ENCODE data around the gene ODAD3.

Gene ODAD3

DNA sequence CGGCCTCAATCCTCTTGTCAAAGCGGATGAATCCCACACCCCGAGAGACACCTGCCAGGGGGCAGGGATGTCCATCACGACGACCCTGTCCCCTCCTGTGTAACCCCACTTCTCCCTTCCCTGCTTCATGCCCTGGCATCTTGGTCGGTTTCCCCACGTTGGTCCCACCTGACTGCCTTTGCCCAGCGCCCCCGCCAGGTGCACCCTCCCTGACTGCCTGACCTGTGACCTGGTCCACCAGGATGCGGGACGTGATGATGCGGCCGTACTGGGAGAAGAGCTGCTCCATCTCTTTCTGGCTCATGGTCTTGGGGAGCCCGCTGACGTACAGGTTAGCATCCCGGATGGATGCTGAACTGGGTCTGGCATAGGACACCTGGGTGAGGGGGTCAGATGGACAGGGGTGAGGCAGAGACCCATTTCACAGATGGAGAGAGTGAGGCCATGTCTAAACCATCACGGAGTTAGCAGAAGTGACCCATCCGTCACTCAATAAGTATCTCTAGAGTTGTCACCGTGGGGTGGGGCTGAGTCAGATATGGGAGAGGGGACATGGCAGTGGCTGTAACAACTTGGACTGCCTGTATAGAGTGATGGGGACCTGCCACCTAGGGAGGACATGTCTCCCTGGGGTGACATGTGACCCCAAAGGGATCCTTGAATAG is 23.4 kb upstream of the ODAD3 start:
- Histone ChIP-seq H3K36me3 (ENCODE audit: low read length) (no peaks in the 10 kb centered on the region), H3K79me2 (ENCODE audit: insufficient read depth, low read length) (no peaks in the 10 kb centered on the region), H4K20me1 (ENCODE audit: low read depth, low read length) (no peaks in the 10 kb centered on the region), H3K4me3 (ENCODE audit: insufficient read depth, low read length, poor library complexity, severe bottlenecking) (no peak overlapping the region), H3K9me3 (ENCODE audit: insufficient read depth, low read length) (no peaks in the 10 kb centered on the region), H3K27ac (ENCODE audit: low read depth, low read length) (no peak overlapping the region), H3K27me3 (ENCODE audit: low read length) (no peaks in the 10 kb centered on the region), H3K9me2 (replicated peaks; ENCODE audit: insufficient read depth, low read length) (no peaks in the 10 kb centered on the region), H3F3A (ENCODE audit: insufficient read depth) (no peaks in the 10 kb centered on the region), H3K4me2 (ENCODE audit: low read depth, low read length, poor library complexity, severe bottlenecking) (no peak overlapping the region), H3K9ac (ENCODE audit: low read length) (no peak overlapping the region), H2AFZ (ENCODE audit: low read depth, low read length, severe bottlenecking) (no peak overlapping the region)
- TF ChIP-seq EZH2phosphoT487 (conservative IDR thresholded peaks at IDR 0.05; ENCODE audit: low read length) = no peak
- TF ChIP-seq, protein P1, sequence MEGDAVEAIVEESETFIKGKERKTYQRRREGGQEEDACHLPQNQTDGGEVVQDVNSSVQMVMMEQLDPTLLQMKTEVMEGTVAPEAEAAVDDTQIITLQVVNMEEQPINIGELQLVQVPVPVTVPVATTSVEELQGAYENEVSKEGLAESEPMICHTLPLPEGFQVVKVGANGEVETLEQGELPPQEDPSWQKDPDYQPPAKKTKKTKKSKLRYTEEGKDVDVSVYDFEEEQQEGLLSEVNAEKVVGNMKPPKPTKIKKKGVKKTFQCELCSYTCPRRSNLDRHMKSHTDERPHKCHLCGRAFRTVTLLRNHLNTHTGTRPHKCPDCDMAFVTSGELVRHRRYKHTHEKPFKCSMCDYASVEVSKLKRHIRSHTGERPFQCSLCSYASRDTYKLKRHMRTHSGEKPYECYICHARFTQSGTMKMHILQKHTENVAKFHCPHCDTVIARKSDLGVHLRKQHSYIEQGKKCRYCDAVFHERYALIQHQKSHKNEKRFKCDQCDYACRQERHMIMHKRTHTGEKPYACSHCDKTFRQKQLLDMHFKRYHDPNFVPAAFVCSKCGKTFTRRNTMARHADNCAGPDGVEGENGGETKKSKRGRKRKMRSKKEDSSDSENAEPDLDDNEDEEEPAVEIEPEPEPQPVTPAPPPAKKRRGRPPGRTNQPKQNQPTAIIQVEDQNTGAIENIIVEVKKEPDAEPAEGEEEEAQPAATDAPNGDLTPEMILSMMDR (IDR thresholded peaks at IDR 0.05; ENCODE audit: insufficient read depth, low read length, poor library complexity, severe bottlenecking) = no peak

DNA sequence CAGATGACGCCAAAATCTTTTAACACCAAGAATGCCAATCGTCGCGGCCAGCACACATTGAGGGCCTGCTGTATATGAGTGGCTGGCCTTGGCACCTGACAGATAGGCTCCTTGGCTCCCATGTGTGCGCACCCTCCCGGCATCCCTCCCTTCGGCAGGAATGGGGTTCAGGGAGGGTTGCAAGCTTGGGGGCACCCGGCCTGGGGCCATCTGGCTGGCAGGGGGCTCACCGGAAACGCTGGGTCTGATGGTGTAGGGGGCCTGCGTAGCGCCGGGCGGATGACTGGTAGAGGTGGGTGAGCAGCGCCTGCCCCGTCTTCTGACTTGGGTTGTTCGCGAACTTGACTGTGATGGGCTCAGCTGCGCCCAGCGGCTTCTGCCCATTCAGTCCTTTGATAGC is 22.9 kb upstream of the ODAD3 start:
- H3K4me2 ChIP-seq (ENCODE audit: low read depth, low read length, poor library complexity, severe bottlenecking) = no peak overlapping the region
- no peak for TF ChIP-seq EZH2phosphoT487 (conservative IDR thresholded peaks at IDR 0.05; ENCODE audit: low read length)
- TF ChIP-seq, protein P1 (IDR thresholded peaks at IDR 0.05; ENCODE audit: insufficient read depth, low read length, poor library complexity, severe bottlenecking) = no peak

DNA sequence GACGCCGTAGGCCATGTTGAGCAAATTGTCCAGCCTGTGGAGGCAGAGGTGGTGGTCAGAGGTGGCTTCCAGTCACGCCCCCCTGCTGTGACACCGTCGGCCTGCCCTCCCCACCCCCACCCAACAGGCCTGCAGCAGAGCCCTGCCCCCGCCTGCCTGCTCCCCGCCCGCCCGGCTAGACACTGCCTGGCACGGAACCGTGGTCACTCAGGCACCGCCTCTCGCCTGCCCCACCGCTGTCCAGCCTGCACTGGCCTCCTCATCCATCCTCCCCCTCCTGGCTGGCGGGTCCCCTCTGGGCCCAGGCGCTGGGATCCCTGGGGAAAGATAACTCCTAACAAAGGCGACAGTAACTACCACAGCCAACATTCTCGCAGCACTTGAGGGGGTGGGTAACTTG is 22.2 kb upstream of the ODAD3 start:
- no peaks in the 10 kb centered on the region for H3K36me3 ChIP-seq (ENCODE audit: low read length)
- no peak overlapping the region for H3K4me3 ChIP-seq (ENCODE audit: insufficient read depth, low read length, poor library complexity, severe bottlenecking)
- H2AFZ ChIP-seq (ENCODE audit: low read depth, low read length, severe bottlenecking) = no peak overlapping the region
- no peaks in the 10 kb centered on the region for H4K20me1 ChIP-seq (ENCODE audit: low read depth, low read length)
- no peak for TF ChIP-seq EZH2phosphoT487 (conservative IDR thresholded peaks at IDR 0.05; ENCODE audit: low read length)
- TF ChIP-seq, protein P1 (IDR thresholded peaks at IDR 0.05; ENCODE audit: insufficient read depth, low read length, poor library complexity, severe bottlenecking) = no peak
- no peaks in the 10 kb centered on the region for H3K9me3 ChIP-seq (ENCODE audit: insufficient read depth, low read length)
- H3K79me2 ChIP-seq (ENCODE audit: insufficient read depth, low read length) = no peaks in the 10 kb centered on the region
- H3K9me2 ChIP-seq (replicated peaks; ENCODE audit: insufficient read depth, low read length) = no peaks in the 10 kb centered on the region
- H3K4me2 ChIP-seq (ENCODE audit: low read depth, low read length, poor library complexity, severe bottlenecking) = no peak overlapping the region
- H3F3A ChIP-seq (ENCODE audit: insufficient read depth) = 0 out of 2 replicates have a peak, but pooled peaks cover 4% of the 10 kb centered on the region
- H3K9ac ChIP-seq (ENCODE audit: low read length) = no peak overlapping the region
- no peaks in the 10 kb centered on the region for H3K27me3 ChIP-seq (ENCODE audit: low read length)
- no peak overlapping the region for H3K27ac ChIP-seq (ENCODE audit: low read depth, low read length)

More for the DNA sequence above, 22.9 kb upstream of the ODAD3 start:
- H3K79me2 ChIP-seq (ENCODE audit: insufficient read depth, low read length) = no peaks in the 10 kb centered on the region
- no peaks in the 10 kb centered on the region for H4K20me1 ChIP-seq (ENCODE audit: low read depth, low read length)
- no peaks in the 10 kb centered on the region for H3K9me3 ChIP-seq (ENCODE audit: insufficient read depth, low read length)
- no peak overlapping the region for H3K4me3 ChIP-seq (ENCODE audit: insufficient read depth, low read length, poor library complexity, severe bottlenecking)
- no peak overlapping the region for H2AFZ ChIP-seq (ENCODE audit: low read depth, low read length, severe bottlenecking)
- H3K27ac ChIP-seq (ENCODE audit: low read depth, low read length) = no peak overlapping the region
- H3K9me2 ChIP-seq (replicated peaks; ENCODE audit: insufficient read depth, low read length) = no peaks in the 10 kb centered on the region
- H3K27me3 ChIP-seq (ENCODE audit: low read length) = no peaks in the 10 kb centered on the region
- no peak overlapping the region for H3K9ac ChIP-seq (ENCODE audit: low read length)
- H3K36me3 ChIP-seq (ENCODE audit: low read length) = no peaks in the 10 kb centered on the region
- H3F3A ChIP-seq (ENCODE audit: insufficient read depth) = no peaks in the 10 kb centered on the region
